Liver (tissue), 9 donors: Measurements from ENCODE around the gene ESPN. TPM values are rescaled to one million over a fixed set of nuclear protein-coding genes. Genes with fewer than 3 reads are reported as not detected.

Experiments
- DNase-seq: peaks from one replicate; pipeline ENCODE4 v3.0.0-alpha.2; 2017; ENCODE audit warnings: low spot score
- H3K27ac ChIP-seq, 2 donors: one replicate each; pipeline ENCODE4 v1.7.0; 2013; ENCODE audit warnings: inconsistent platforms in 2 of 2, low read length in 2 of 2, control low read depth in 1 of 2, low read depth in 1 of 2, mild to moderate bottlenecking in 1 of 2
- H3K27me3 ChIP-seq, 4 donors: one replicate each; pipeline versions ENCODE4 v1.6.1 to v1.7.0; 2013; ENCODE audit warnings: low read length in 3 of 4, inconsistent platforms in 1 of 4, mild to moderate bottlenecking in 1 of 4, moderate library complexity in 1 of 4; ENCODE audit not compliant: control insufficient read depth in 4 of 4, insufficient read depth in 4 of 4
- H3K36me3 ChIP-seq, 4 donors: one replicate each; pipeline versions ENCODE4 v1.6.1 to v1.7.0; 2013; ENCODE audit warnings: low read length in 3 of 4, mild to moderate bottlenecking in 3 of 4, low read depth in 1 of 4, moderate library complexity in 1 of 4; ENCODE audit not compliant: control insufficient read depth in 4 of 4, insufficient read depth in 3 of 4
- H3K4me1 ChIP-seq, 4 donors: one replicate each; pipeline versions ENCODE4 v1.6.1 to v1.7.0; 2013; ENCODE audit warnings: low read length in 3 of 4, mild to moderate bottlenecking in 3 of 4, moderate library complexity in 1 of 4; ENCODE audit not compliant: control insufficient read depth in 4 of 4, insufficient read depth in 4 of 4
- H3K4me3 ChIP-seq, 3 donors: one replicate each; pipeline versions ENCODE4 v1.6.1 to v1.7.0; 2013; ENCODE audit warnings: low read length in 3 of 3, control low read depth in 1 of 3, low read depth in 1 of 3, mild to moderate bottlenecking in 1 of 3
- H3K9ac ChIP-seq, 2 donors: one replicate each; pipeline ENCODE4 v1.7.0; 2013; ENCODE audit warnings: low read length in 2 of 2, mild to moderate bottlenecking in 2 of 2, moderate library complexity in 2 of 2, control low read depth in 1 of 2, low read depth in 1 of 2
- H3K9me3 ChIP-seq, 4 donors: one replicate each; pipeline versions ENCODE4 v1.6.1 to v1.7.0; 2013; ENCODE audit warnings: low read length in 3 of 4; ENCODE audit not compliant: control insufficient read depth in 4 of 4
- EGR1 ChIP-seq, 2 donors: IDR thresholded peaks; 2 replicates each; pipeline ENCODE4 v1.6.1; 2016 to 2018; ENCODE audit warnings: antibody characterized with exemption in 2 of 2, low read depth in 2 of 2
- FOXA1 ChIP-seq: IDR thresholded peaks from 2 replicates; pipeline ENCODE4 v1.6.1; 2016; ENCODE audit warnings: antibody characterized with exemption
- FOXA2 ChIP-seq: IDR thresholded peaks from 2 replicates; pipeline ENCODE4 v1.6.1; 2016; ENCODE audit warnings: antibody characterized with exemption
- GABPA ChIP-seq, 2 donors: IDR thresholded peaks in 1 of 2; conservative IDR thresholded peaks in 1 of 2; 2 replicates each; pipeline ENCODE4 v1.6.1; 2016; ENCODE audit warnings: antibody characterized with exemption in 2 of 2, mild to moderate bottlenecking in 1 of 2, moderate library complexity in 1 of 2
- HNF4A ChIP-seq, 2 donors: conservative IDR thresholded peaks; 2 replicates each; pipeline ENCODE4 v1.6.1; 2016; ENCODE audit warnings: antibody characterized with exemption in 2 of 2, mild to moderate bottlenecking in 2 of 2
- HNF4G ChIP-seq: IDR thresholded peaks from 2 replicates; pipeline ENCODE4 v1.6.1; 2016; ENCODE audit warnings: antibody characterized with exemption
- JUND ChIP-seq, 2 donors: IDR thresholded peaks; 2 replicates each; pipeline ENCODE4 v1.6.1; 2016; ENCODE audit warnings: antibody characterized with exemption in 2 of 2
- NR2F2 ChIP-seq: IDR thresholded peaks from 2 replicates; pipeline ENCODE4 v1.6.1; 2016; ENCODE audit warnings: antibody characterized with exemption
- RAD21 ChIP-seq, 2 donors: IDR thresholded peaks; 2 replicates each; pipeline ENCODE4 v1.6.1; 2016; ENCODE audit warnings: antibody characterized with exemption in 2 of 2, mild to moderate bottlenecking in 2 of 2
- RXRA ChIP-seq, 2 donors: IDR thresholded peaks; 2 replicates each; pipeline ENCODE4 v1.6.1; 2017 to 2018; ENCODE audit warnings: antibody characterized with exemption in 2 of 2, mild to moderate bottlenecking in 1 of 2
- SP1 ChIP-seq: IDR thresholded peaks from 2 replicates; pipeline ENCODE4 v1.6.1; 2018; ENCODE audit warnings: antibody characterized with exemption, mild to moderate bottlenecking
- TAF1 ChIP-seq: conservative IDR thresholded peaks from 2 replicates; pipeline ENCODE4 v1.6.1; 2016; ENCODE audit warnings: antibody characterized with exemption, mild to moderate bottlenecking
- YY1 ChIP-seq: IDR thresholded peaks from 2 replicates; pipeline ENCODE4 v1.6.1; 2016; ENCODE audit warnings: antibody characterized with exemption, mild to moderate bottlenecking
- WGBS: extraction: QIAGEN DNeasy Blood & Tissue Kit; methylation state at CpG from one replicate; pipeline ENCODE4 v1.1.7; 2013; 5-methylcytosine and 5-hydroxymethylcytosine counted together
- polyA plus RNA-seq, 2 donors: library from polyadenylated mRNA; stranded (reverse) in 1 of 2; unstranded in 1 of 2; fragments of 200-250 nt in 1 of 2; fragments of >200 nt in 1 of 2; fragmentation: Nextera tagmentation in 1 of 2; extraction: Ambion mirVana in 1 of 2; gene quantifications; one replicate each; pipeline versions ENCODE4 v1.2.1 to v1.2.3, GENCODE V29; 2013 to 2015
- total RNA-seq, 2 donors: library from RNA; depleted of rRNA; stranded (reverse); fragments of >200 nt; gene quantifications; one replicate each; pipeline ENCODE4 v1.2.3, GENCODE V29; 2014
- TF ChIP-seq, protein P1 (sequence below): IDR thresholded peaks from 2 replicates; pipeline ENCODE4 v1.6.1; 2016; ENCODE audit warnings: antibody characterized with exemption
- TF ChIP-seq, protein P2 (sequence below): IDR thresholded peaks from 2 replicates; pipeline ENCODE4 v1.6.1; 2016; ENCODE audit warnings: antibody characterized with exemption
- TF ChIP-seq, protein P3 (sequence below): IDR thresholded peaks from 2 replicates; pipeline ENCODE4 v1.6.1; 2016; ENCODE audit warnings: antibody characterized with exemption
- TF ChIP-seq, protein P4 (sequence below): fragments of 150-350 bp; IDR thresholded peaks from 2 replicates; pipeline ENCODE4 v1.5.1; 2017; ENCODE audit warnings: improper control_type of control experiment, low read depth, low read length; ENCODE audit not compliant: missing input control
- TF ChIP-seq, protein P5 (sequence below): IDR thresholded peaks from 2 replicates; pipeline ENCODE4 v1.6.1; 2016; ENCODE audit warnings: antibody characterized with exemption, mild to moderate bottlenecking
- donor health status: healthy.
- donor health status: healthy.
- donor health status: healthy.
- donor health status: healthy.
- donor health status: healthy.

Gene ESPN
- total and polyA plus RNA-seq, 4 donors: 61.5 to 103 (median 68.2) TPM

DNA sequence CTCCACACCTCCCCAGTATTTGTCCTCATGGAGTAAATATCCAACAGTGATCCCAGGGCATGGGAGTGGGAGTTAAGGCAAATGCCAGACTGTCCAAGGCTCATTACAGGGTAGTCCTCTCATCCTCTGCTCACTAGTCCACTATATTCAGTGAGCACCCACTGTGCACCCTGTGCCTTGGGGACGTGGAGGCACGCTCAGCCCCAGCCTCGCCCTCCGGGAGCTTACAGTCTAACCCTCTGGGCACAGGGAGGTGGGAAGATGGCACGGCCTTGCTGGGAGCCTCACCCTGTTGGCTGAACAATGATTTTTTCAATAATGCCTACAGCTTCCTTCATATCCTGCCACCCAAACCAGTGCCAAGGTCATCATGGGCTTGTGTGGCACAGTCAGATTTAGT is 7.7 kb upstream of the ESPN start:
- Histone ChIP-seq H3K27me3 (peaks cover 0 to 2% (median under 1%) of the 10 kb centered on the region in 4 donors), H3K9me3 (no peaks in the 10 kb centered on the region), H3K9ac (no peak overlapping the region), H3K4me3 (no peak overlapping the region), H3K4me1 (peaks cover 21 to 28% (median 25%) of the 10 kb centered on the region in 4 donors), H3K36me3 (no peaks in the 10 kb centered on the region), H3K27ac (no peak overlapping the region)
- TF ChIP-seq YY1: no peak
- TF ChIP-seq, protein P1, sequence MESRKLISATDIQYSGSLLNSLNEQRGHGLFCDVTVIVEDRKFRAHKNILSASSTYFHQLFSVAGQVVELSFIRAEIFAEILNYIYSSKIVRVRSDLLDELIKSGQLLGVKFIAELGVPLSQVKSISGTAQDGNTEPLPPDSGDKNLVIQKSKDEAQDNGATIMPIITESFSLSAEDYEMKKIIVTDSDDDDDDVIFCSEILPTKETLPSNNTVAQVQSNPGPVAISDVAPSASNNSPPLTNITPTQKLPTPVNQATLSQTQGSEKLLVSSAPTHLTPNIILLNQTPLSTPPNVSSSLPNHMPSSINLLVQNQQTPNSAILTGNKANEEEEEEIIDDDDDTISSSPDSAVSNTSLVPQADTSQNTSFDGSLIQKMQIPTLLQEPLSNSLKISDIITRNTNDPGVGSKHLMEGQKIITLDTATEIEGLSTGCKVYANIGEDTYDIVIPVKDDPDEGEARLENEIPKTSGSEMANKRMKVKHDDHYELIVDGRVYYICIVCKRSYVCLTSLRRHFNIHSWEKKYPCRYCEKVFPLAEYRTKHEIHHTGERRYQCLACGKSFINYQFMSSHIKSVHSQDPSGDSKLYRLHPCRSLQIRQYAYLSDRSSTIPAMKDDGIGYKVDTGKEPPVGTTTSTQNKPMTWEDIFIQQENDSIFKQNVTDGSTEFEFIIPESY: no peak
- no peak for TF ChIP-seq JUND (IDR thresholded peaks at IDR 0.05)
- TF ChIP-seq, protein P2, sequence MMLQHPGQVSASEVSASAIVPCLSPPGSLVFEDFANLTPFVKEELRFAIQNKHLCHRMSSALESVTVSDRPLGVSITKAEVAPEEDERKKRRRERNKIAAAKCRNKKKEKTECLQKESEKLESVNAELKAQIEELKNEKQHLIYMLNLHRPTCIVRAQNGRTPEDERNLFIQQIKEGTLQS: no peak
- no peak for TF ChIP-seq SP1
- TF ChIP-seq HNF4A (conservative IDR thresholded peaks at IDR 0.05): no peak
- no peak for TF ChIP-seq EGR1 (IDR thresholded peaks at IDR 0.05; ENCODE audit: low read depth in 2 of 2)
- TF ChIP-seq, protein P3, sequence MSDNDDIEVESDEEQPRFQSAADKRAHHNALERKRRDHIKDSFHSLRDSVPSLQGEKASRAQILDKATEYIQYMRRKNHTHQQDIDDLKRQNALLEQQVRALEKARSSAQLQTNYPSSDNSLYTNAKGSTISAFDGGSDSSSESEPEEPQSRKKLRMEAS: no peak
- no peak for TF ChIP-seq FOXA2
- TF ChIP-seq RAD21 (IDR thresholded peaks at IDR 0.05): no peak
- TF ChIP-seq GABPA (IDR thresholded peaks at IDR 0.05 in 1 of 2, conservative IDR thresholded peaks at IDR 0.05 in 1 of 2): no peak
- TF ChIP-seq NR2F2: no peak
- TF ChIP-seq HNF4G: no peak
- TF ChIP-seq RXRA (IDR thresholded peaks at IDR 0.05): no peak
- no peak for TF ChIP-seq FOXA1
- TF ChIP-seq, protein P4, sequence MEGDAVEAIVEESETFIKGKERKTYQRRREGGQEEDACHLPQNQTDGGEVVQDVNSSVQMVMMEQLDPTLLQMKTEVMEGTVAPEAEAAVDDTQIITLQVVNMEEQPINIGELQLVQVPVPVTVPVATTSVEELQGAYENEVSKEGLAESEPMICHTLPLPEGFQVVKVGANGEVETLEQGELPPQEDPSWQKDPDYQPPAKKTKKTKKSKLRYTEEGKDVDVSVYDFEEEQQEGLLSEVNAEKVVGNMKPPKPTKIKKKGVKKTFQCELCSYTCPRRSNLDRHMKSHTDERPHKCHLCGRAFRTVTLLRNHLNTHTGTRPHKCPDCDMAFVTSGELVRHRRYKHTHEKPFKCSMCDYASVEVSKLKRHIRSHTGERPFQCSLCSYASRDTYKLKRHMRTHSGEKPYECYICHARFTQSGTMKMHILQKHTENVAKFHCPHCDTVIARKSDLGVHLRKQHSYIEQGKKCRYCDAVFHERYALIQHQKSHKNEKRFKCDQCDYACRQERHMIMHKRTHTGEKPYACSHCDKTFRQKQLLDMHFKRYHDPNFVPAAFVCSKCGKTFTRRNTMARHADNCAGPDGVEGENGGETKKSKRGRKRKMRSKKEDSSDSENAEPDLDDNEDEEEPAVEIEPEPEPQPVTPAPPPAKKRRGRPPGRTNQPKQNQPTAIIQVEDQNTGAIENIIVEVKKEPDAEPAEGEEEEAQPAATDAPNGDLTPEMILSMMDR: no peak
- TF ChIP-seq, protein P5, sequence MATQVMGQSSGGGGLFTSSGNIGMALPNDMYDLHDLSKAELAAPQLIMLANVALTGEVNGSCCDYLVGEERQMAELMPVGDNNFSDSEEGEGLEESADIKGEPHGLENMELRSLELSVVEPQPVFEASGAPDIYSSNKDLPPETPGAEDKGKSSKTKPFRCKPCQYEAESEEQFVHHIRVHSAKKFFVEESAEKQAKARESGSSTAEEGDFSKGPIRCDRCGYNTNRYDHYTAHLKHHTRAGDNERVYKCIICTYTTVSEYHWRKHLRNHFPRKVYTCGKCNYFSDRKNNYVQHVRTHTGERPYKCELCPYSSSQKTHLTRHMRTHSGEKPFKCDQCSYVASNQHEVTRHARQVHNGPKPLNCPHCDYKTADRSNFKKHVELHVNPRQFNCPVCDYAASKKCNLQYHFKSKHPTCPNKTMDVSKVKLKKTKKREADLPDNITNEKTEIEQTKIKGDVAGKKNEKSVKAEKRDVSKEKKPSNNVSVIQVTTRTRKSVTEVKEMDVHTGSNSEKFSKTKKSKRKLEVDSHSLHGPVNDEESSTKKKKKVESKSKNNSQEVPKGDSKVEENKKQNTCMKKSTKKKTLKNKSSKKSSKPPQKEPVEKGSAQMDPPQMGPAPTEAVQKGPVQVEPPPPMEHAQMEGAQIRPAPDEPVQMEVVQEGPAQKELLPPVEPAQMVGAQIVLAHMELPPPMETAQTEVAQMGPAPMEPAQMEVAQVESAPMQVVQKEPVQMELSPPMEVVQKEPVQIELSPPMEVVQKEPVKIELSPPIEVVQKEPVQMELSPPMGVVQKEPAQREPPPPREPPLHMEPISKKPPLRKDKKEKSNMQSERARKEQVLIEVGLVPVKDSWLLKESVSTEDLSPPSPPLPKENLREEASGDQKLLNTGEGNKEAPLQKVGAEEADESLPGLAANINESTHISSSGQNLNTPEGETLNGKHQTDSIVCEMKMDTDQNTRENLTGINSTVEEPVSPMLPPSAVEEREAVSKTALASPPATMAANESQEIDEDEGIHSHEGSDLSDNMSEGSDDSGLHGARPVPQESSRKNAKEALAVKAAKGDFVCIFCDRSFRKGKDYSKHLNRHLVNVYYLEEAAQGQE: no peak
- TF ChIP-seq TAF1: no peak
- 92% methylated on average over 5 of the region's 5 CpGs for WGBS
- DNase-seq: no peak
